HG02973 (cell line): ENCODE data around the gene STRN3.
A peak's percentile ranks its signal among the peaks of the same experiment; 100 is the strongest.
"Not testable (repeated sequence)": the region's sequence is repeated elsewhere in the genome, so short reads cannot be mapped to it uniquely, and the experiment has no call there.

Experiments
- ATAC-seq: cut with Tn5 transposase; IDR thresholded peaks from one replicate; pipeline ENCODE4 v1.9.1; 2021; ENCODE audit warnings: moderate library complexity; ENCODE audit not compliant: unreplicated experiment

STRN3 gene

DNA sequence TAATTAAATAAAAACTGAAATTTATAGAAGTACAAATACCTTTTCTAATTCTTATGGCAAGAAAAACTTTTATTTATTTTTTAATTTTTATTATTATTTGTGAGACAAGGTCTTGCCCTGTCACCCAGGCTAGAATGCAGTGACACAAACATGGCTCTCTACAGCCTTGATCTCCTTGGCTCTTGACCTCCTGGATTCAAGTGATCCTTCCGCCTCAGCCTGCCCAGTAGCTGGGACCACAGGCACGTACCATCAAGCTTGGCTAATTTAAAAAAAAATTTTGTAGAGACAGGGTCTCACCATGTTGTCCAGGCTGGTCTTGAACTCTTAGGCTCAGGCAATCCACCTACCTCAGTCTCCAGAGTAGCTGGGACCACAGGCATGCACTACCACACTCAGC, 104.4 kb downstream of the STRN3 start:
- no peak for ATAC-seq

DNA sequence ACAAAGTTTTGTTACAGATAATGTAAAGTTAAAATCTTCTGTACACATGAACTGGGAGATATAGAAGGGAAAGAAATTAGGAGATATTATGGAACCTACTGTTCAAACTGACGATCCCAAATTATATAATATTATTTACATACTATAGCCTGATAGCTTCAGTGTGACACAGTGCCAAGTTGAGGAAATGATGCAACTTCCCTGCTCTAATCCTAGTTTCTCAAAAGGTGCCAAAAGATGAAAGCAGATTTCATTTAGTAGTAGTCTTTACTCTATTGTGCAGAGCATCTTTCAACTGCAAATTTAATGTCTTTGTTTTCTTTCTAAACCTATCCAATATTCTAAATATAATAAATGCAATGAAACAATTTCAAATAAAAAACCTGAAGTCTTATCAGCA, 104.9 kb downstream of the STRN3 start:
- no peak for ATAC-seq

DNA sequence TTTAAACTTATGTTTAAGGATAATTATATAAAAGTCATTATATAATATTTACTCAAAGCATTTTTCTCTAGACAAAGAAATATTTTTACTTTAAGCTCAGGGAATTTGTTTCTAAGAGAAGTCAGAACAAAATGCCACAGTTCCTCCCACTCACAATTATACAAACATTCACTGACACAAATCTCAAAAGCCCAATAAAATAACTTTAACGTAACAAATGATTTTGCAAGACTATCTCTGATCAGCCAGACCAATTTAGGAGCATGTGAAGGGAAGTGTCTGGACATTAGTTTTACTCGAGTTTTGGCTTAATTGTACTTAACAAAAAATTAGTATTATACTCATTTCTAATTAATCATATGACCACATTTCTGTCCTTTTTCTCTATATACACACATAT, 110.6 kb downstream of the STRN3 start:
- no peak for ATAC-seq

DNA sequence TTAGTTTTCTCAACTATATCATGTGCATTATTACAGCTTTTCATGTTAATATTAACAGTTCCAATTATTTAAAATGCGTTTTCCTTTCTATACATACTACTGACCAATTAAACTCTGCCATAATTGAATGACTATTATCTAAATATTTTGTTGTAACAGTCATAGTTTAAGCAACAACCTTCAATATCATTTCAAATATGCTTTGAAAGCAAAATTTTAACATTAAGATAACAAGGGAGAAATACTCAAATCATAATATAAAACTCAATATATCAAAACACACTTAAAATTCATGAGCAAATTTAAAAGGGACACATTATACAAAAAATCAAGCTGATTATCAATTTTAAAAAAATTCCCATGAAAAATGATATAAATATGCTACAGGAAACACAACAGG, 111.4 kb downstream of the STRN3 start:
- ATAC-seq, result no peak

DNA sequence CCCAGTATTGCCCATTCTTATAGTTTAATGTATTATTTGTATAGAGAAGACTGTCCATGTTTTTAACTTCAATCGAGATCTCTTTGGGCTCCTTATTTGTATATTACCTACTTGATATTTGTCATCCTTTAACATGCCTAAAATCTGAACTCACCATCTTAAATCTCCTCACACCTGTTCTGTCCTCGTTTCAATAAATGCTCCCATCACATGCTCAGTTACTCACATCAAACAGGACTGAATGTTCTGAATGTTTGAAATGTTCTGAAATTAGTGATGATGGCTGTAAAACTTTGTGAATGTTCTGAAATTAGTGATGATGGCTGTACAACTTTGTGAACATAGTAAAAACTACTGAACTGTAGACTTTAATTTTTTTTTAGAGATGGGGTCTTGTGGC, 117.4 kb downstream of the STRN3 start:
- ATAC-seq, result no peak

DNA sequence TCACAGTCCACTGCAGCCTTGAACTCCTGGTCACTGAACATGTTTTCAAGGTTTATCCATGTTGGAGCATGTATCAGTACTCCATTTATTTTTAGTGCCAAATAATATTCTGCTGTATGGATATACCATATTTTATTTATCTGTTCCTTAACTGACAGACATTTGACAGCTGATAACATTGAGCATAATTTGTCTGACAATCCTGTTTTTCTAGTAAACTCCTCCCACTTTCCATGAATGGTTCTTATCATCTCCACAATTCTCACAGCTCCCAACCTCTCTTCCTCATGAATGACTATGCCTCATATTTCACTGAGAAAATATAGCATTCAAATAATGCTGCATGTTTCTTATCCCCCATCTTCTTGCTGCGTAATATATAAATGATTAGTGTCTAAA, 118.5 kb downstream of the STRN3 start:
- no peak for ATAC-seq

DNA sequence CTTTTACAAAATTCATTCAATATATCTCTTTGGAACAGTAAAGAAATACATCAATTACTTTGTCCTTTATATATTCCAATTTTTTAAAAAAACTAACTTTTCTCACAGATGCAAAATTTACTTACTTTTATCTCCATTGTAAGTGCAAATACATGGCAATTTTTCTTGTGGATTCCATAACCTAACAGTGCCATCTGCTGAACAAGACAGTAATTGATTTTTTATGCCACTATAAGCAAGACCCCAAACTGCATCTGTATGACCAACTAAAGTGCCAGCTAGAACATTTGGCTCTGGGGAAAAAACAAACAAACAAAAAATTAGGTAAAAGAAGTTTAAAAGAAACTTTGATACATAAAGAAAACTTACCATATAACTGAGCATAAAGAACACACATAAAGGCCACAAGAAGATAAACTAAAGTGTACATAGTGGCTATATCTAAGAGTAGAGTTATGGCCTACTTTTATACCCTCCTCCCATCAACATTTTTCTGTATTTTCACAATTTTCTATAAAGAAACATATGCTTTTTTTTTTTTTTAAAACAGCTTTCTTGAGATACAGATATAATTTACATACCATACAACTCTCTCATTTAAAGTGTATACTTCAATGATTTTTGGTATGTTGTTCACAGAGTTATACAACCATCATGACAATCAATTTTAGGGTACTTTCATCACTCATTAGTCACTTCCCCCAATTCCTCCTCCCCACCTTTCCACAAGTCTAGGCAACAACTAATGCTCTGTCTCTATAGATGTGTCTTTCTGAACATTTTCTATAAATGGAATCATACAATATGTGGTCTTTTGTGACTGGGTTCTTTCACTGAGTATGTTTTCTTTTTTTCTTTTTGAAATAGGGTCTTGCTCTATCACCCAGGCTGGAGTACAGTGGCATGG, 119.2 kb downstream of the STRN3 start:
- no peak for ATAC-seq

DNA sequence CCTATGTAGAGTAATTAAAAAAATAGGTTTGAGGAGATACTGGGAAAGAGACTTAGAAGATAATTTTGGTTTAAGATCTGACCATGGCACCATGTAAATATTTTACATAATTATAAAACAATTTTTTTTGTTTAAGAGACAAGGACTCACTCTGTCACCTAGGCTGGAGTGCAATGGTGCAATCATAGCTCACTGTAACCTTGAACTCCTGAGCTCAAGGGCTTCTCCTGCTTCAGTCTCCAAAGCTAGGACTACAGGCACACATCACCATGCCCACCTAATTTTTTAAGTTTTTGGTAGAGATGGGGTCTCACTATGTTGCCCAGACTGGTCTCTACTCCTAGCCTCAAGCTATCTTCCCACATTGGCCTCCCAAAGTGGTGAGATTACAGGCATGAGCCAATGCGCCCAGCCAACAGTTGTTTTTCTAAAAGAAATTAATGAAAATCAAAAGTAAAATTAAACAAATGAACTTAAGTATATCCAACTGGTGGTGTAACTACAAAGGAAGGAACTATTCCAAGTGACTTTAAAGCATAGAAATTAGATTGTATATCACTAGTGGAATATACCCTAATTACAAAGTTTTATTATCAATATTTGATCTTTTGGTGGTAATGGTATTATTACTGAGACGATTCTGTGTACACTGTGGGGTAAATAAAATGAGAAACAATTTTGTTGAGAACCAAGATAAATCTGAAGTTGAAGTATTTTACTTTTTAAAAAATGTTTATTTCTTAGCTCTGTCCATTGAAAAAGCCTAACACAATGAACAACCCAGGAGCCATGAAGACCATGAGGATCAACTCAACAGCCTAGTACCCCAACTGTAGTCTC, 122.7 kb downstream of the STRN3 start:
- ATAC-seq, result no peak

DNA sequence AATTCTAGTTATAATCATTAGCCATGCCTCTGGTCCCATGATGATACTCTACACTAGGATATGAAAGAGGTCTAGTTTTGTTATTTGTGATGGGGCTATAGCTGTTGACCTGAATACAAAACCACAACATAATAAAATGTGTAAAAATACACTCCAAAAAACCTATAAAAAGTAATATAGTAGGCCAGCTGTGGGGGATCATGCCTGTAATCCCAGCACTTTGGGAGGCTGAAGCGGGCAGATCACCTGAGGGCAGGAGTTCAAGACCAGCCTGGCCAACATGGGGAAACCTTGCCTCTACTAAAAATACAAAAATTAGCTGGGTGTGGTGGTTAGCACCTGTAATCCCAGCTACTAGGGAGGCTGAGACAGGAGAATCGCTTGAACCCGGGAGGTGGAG, 129.1 kb downstream of the STRN3 start:
- ATAC-seq, result not testable (repeated sequence)

DNA sequence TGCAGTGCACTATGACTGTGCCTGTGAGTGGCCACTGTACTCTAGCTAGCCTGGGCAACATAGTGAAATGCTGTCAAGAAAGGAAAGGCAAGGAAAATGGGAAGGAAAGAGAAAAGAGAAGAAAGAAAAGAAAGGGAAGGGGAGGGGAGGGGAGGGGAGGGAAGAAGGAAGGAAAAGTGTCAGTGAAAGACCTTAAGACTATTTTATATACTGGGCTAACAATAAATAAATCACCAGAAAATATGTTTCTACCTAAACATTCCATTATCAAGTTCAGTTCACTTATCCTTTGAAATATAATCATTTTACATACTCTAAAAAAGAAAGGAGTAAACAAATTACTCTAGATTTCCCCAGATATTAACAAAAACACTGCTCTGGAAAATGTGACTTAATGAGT, 129.7 kb downstream of the STRN3 start:
- ATAC-seq, result no peak

DNA sequence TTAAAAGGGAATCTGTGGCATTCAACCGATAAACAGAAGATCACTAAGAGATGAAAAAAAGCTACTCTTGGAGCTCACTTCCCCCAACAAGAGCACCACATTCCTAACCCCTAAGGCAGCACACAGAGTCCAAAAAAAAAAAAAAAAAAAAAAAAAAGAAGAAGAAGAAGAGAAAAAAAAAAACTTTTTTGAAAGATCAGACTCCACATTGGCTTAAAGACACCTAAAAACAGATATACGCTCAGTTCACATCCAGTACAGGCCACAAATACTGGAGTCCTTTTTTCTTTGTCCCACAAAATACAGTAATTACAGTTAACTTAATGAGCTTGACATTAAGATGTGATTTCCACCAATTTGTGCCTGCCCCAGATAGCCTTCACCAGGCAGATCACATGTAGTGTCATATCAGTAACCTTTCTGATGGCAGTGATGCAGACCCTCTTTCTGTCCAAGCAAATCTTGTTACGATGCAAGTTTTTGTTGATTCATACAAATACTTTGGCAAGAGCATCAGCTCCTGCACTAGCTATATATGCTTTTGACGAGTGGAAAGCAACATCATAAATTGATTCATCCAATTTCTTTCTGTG, 131.2 kb downstream of the STRN3 start:
- ATAC-seq, result no peak

DNA sequence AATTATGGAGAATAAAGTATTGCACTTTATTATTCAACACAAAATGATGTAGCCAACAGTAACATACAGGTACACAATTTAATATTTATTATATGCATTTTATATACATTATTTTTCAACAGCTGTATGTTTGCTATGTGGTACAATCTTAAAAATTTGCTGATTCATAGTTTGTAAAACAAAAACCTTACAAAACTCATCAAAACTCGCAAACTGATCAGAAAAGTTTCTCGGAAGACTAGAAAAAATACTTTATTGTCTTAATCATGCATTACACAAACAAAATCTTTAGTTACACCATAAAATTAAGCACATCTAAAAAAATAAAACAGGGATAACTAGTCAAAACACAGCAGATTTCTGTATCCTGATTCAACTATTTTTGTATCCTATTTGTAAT, 132.4 kb downstream of the STRN3 start:
- ATAC-seq, result no peak

DNA sequence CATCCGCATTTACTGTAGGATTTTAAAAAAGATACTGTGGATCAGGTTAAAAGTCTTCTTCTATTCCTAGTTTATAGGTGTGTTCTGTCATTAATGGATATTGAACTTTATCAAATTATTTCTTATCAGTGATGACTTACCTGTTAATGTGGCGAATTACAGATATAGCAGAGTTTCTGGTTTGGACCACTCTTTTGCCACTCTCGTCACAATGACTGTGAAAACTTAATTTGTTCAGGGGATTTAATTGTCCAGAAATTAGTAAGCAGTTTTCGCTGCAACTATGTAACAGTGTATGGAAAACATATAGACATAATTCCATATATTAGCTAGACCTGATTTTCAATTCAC, 137.0 kb downstream of the STRN3 start:
- no peak for ATAC-seq

DNA sequence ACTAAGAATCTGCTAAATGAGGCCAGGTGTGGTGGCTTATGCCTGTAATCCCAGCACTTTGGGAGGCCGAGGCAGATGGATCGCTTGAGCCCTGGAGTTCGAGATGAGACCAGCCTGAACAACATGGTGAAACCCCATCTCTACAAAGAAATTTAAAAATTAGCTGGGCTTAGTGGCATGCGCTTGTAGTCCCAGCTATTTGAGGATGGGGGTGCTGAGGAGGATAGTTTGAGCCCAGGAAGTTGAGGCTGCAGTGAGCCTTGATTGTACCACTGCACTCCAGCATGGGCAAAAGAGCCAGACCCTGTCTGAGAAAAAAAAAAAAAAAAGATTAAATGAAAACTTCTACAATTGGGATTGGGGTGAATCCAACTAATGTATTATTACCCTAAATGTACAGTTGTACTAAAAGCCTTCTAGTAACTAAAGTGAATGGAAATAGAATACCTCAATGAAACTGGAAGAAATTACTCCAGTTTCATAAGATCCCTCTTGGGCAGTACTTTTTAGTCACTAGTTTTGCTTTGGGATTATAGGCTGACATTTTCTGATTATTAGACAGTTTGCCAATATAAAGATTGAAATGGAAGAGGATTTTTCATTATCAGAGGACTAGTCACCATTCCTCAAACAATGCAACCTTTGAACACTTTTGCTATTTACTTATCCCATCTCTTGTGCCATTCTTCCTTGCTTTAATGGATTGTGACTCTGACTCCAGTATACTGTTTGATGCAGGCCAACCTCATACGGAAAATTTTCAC, 137.5 kb downstream of the STRN3 start:
- ATAC-seq, result no peak

DNA sequence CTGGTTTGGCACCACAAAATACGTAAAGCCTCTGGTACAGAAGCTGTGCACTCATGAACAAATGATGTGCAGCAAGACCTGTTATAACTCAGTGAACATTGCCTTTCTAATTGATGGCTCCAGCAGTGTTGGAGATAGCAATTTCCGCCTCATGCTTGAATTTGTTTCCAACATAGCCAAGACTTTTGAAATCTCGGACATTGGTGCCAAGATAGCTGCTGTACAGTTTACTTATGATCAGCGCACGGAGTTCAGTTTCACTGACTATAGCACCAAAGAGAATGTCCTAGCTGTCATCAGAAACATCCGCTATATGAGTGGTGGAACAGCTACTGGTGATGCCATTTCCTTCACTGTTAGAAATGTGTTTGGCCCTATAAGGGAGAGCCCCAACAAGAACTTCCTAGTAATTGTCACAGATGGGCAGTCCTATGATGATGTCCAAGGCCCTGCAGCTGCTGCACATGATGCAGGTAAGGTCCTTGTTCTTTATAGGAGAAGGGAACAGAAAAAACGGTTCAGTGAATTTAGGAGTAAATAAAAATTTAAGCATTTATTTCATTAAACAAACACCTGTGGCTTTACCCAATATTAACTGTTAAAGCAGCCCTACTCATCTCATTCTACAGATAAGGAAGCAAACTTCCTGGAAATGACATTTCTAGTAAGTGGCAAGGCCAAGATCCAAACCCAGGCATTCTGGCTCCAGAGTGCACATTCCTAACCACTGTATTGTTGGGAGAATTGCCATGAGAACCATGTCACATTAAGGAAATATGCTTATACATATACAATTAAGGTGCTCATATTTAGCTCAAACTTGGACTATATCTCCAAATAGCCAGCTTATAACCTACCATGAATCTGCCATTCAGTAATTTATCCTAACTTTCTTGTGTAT, 140.1 kb downstream of the STRN3 start:
- no peak for ATAC-seq

DNA sequence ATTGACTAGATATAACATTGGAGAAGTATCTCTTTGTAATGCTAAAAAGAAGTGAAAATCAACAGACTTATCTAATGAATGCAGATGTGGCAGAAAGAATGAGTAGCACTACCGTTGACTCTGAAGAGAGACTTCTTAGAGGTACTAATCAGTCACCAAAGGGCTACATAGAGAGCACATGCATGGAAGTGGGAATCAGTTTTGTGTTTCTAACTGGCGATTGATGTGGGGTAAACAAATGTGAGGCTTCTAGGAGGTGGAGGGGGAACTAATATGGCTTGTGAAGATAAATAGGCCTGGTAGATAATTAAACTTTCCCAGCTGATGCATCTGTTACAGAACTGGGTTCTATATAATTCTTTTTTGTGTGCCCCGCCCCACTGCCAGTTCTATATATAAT, 141.3 kb downstream of the STRN3 start:
- ATAC-seq, result no peak

DNA sequence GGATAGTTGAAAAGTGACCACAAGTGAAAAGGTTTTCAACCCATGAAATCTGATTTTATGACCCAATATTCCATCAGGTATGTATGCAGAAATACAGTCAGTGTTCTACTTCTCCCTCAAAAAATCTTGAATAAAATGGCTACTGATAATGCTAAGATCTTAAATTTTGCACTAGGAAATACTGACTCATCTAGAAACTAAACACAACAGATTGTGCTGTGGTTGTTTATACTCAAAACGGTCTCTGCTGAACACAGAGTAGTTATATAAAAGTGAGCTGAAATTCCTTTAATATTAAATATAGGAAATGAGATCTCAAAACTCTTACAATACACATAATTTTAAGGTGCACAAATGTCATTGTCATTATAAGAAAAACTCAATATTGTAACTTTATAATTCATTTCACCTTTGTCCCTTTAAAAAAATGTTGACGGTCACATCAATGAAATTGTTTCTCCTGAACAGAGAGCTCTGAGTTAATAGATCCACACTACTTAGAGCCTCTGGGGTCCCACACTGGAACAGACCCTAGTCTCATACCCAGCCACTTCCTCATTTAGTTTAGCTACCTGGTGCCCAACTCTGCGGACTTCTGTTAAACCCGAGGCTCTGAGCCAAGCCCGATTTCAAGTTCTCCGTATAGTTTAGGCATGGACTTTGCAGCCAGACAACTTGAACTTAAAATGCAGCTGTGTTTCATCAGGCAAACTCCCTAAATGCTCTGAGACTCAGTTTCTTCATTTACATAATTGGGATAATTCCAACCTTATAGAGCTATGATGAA, 142.5 kb downstream of the STRN3 start:
- ATAC-seq, result peak; percentile 62

DNA sequence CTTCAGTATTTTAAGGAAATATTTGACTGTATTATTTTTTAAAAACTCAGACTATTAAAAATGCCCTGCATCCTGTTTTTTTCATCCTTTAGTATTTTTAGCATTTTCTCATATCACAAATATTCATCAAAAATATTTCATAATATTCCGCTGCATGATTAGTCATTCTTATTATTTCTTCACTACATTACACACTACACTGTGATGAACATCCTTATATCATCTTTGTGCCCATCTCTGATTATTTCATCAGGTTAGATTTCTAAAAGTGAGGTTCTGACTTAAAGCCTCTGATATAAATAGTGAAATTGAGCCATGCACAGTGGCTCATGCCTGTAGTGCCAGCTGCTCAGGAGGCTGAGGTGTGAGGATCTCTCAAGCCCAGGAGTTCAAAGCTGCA, 143.7 kb downstream of the STRN3 start:
- ATAC-seq, result no peak

DNA sequence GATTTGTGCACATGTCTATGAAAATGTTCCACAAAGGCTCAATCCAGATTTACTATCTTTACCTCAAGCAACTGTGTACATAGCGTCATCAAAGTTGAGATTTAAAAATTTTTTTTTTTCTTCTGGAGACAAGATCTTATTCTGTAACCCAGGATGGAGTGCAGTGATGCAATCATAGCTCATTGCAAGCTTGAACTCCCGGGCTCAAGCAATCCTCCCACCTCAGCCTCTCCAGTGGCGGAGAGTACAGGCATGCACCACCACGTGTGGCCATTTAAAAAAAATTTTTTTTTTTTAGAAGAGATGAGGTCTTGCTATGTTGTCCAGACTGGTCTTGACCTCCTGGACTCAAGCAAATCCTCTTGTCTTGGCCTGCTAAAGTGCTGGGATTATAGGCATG, 149.5 kb downstream of the STRN3 start:
- ATAC-seq, result no peak

DNA sequence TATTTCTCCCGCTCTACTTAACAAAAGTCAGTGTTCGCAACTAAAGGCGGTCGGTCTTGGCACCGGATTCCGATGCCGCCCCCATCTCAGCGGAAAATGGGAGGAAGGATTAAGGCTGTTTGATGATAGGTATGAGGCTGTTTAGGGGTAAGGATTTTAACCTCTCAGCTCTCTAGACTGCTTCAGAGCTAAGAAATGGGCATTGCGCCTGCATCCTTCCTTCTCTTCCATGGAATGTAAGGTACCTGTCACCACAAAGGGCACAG, 150.5 kb downstream of the STRN3 start:
- ATAC-seq, result no peak
